HEK293 (cell line): ENCODE data around the gene CCL4.
"Not testable (repeated sequence)": the region's sequence is repeated elsewhere in the genome, so short reads cannot be mapped to it uniquely, and the experiment has no call there.

Experiments used
- CTCF ChIA-PET: fragments of 350-600 bp; formaldehyde crosslinking; extraction: SDS; loops from one replicate; lab custom pipeline; 2021; ENCODE audit warnings: antibody characterized with exemption; lab: Yijun Ruan, JAX
- POLR2A ChIA-PET: fragments of 300-600 bp; formaldehyde crosslinking; extraction: SDS; loops from one replicate; lab custom pipeline; 2020; ENCODE audit warnings: antibody characterized with exemption, inconsistent platforms; lab: Yijun Ruan, JAX
- H3K27ac ChIP-seq: fragments of 200-500 bp; sonication (Bioruptor generic); 2 replicates; pipeline ENCODE4 v1.5.1; 2014; ENCODE audit warnings: low read depth, low read length, control low read depth, inconsistent platforms; ENCODE audit errors: extremely low read depth
- H3K36me3 ChIP-seq, 2 experiments: fragments of 200-500 bp in 1 of 2; sonication (Bioruptor generic) in 1 of 2; 1 replicate in 1 of 2; 2 replicates in 1 of 2; pipeline ENCODE4 v1.5.1; 2014 to 2017; ENCODE audit warnings: inconsistent platforms in 2 of 2, low read length in 2 of 2; ENCODE audit not compliant: control insufficient read depth in 2 of 2, insufficient read depth in 1 of 2
- H3K4me1 ChIP-seq: fragments of 200-500 bp; sonication (Bioruptor generic); 2 replicates; pipeline ENCODE4 v1.5.1; 2014; ENCODE audit warnings: mild to moderate bottlenecking, low read length, inconsistent platforms; ENCODE audit not compliant: control insufficient read depth, insufficient read depth
- H3K4me3 ChIP-seq: 2 replicates; pipeline ENCODE4 v1.5.1; 2011; ENCODE audit warnings: low read depth, mild to moderate bottlenecking, control low read depth, low read length, moderate library complexity
- H3K9me3 ChIP-seq: fragments of 200-500 bp; sonication (Bioruptor generic); 2 replicates; pipeline ENCODE4 v1.5.1; 2014; ENCODE audit warnings: low read depth, low read length, inconsistent platforms; ENCODE audit not compliant: control insufficient read depth, insufficient read depth
- BCL11B ChIP-seq: fragments of 450-650 bp; formaldehyde crosslinking; IDR thresholded peaks from 2 replicates; pipeline ENCODE4 v1.5.1; 2016; ENCODE audit warnings: low read depth, missing biosample characterization, missing genetic modification characterization
- GLI2 ChIP-seq: fragments of 450-650 bp; formaldehyde crosslinking; IDR thresholded peaks from 2 replicates; pipeline ENCODE4; 2017; ENCODE audit warnings: missing biosample characterization, missing genetic modification characterization, low read depth, borderline replicate concordance
- GLIS2 ChIP-seq: fragments of 450-650 bp; formaldehyde crosslinking; IDR thresholded peaks from 2 replicates; pipeline ENCODE4 v1.5.1; 2016; ENCODE audit warnings: missing biosample characterization, missing genetic modification characterization
- IKZF3 ChIP-seq: fragments of 450-650 bp; IDR thresholded peaks from 2 replicates; pipeline ENCODE4 v1.5.0; 2018; ENCODE audit warnings: missing biosample characterization, mild to moderate bottlenecking, missing genetic modification characterization, moderate library complexity
- RBAK ChIP-seq: fragments of 450-650 bp; formaldehyde crosslinking; IDR thresholded peaks from 2 replicates; pipeline ENCODE4 v1.5.1; 2016; ENCODE audit warnings: missing biosample characterization, missing genetic modification characterization
- SCRT1 ChIP-seq: fragments of 450-650 bp; formaldehyde crosslinking; IDR thresholded peaks from 2 replicates; pipeline ENCODE4 v1.5.1; 2016; ENCODE audit warnings: missing biosample characterization, missing genetic modification characterization, borderline replicate concordance
- TCF7L2 ChIP-seq: IDR thresholded peaks from 2 replicates; pipeline ENCODE4 v1.6.1; 2011; ENCODE audit warnings: low read depth, mild to moderate bottlenecking, inconsistent platforms, low read length, moderate library complexity, borderline replicate concordance
- TRIM28 ChIP-seq: IDR thresholded peaks from 2 replicates; pipeline ENCODE4 v1.6.1; 2011; ENCODE audit warnings: low read length, control low read depth, borderline replicate concordance
- ZBTB17 ChIP-seq: fragments of 450-650 bp; formaldehyde crosslinking; IDR thresholded peaks from 2 replicates; pipeline ENCODE4 v1.5.1; 2016; ENCODE audit warnings: missing biosample characterization, missing genetic modification characterization
- ZNF121 ChIP-seq: fragments of 450-650 bp; formaldehyde crosslinking; IDR thresholded peaks from 2 replicates; pipeline ENCODE4 v1.5.1; 2016; ENCODE audit warnings: missing biosample characterization, missing genetic modification characterization
- ZNF132 ChIP-seq: fragments of 450-650 bp; formaldehyde crosslinking; IDR thresholded peaks from 2 replicates; pipeline ENCODE4 v1.5.1; 2017; ENCODE audit warnings: missing biosample characterization, missing genetic modification characterization, borderline replicate concordance
- ZNF133 ChIP-seq: fragments of 450-650 bp; formaldehyde crosslinking; IDR thresholded peaks from 2 replicates; pipeline ENCODE4 v1.5.1; 2016; ENCODE audit warnings: missing biosample characterization, missing genetic modification characterization
- ZNF146 ChIP-seq: fragments of 450-650 bp; formaldehyde crosslinking; IDR thresholded peaks from 2 replicates; pipeline ENCODE4 v1.5.1; 2016; ENCODE audit warnings: missing biosample characterization, missing genetic modification characterization
- ZNF16 ChIP-seq: fragments of 450-650 bp; formaldehyde crosslinking; IDR thresholded peaks from 2 replicates; pipeline ENCODE4 v1.5.1; 2016; ENCODE audit warnings: low read depth, missing biosample characterization, missing genetic modification characterization
- ZNF19 ChIP-seq: fragments of 450-650 bp; formaldehyde crosslinking; IDR thresholded peaks from 2 replicates; pipeline ENCODE4; 2016; ENCODE audit warnings: missing biosample characterization, missing genetic modification characterization, low read depth
- ZNF280C ChIP-seq: fragments of 450-650 bp; formaldehyde crosslinking; IDR thresholded peaks from 2 replicates; pipeline ENCODE4 v1.5.1; 2016; ENCODE audit warnings: missing biosample characterization, missing genetic modification characterization
- ZNF280D ChIP-seq: fragments of 450-650 bp; formaldehyde crosslinking; IDR thresholded peaks from 2 replicates; pipeline ENCODE4 v1.5.1; 2016; ENCODE audit warnings: missing biosample characterization, missing genetic modification characterization
- ZNF302 ChIP-seq: fragments of 450-650 bp; formaldehyde crosslinking; IDR thresholded peaks from 2 replicates; pipeline ENCODE4 v1.5.1; 2016; ENCODE audit warnings: missing biosample characterization, missing genetic modification characterization, low read depth
- ZNF391 ChIP-seq: fragments of 450-650 bp; formaldehyde crosslinking; IDR thresholded peaks from 2 replicates; pipeline ENCODE4 v1.5.1; 2016; ENCODE audit warnings: low read depth, missing biosample characterization, missing genetic modification characterization, borderline replicate concordance
- ZNF549 ChIP-seq: fragments of 450-650 bp; IDR thresholded peaks from 2 replicates; pipeline ENCODE4 v1.5.1; 2018; ENCODE audit warnings: missing biosample characterization, missing genetic modification characterization, mild to moderate bottlenecking, inconsistent platforms, moderate library complexity
- ZNF560 ChIP-seq: fragments of 450-650 bp; formaldehyde crosslinking; IDR thresholded peaks from 2 replicates; pipeline ENCODE4 v1.5.1; 2017; ENCODE audit warnings: missing biosample characterization, missing genetic modification characterization, borderline replicate concordance
- ZNF571 ChIP-seq: fragments of 450-650 bp; formaldehyde crosslinking; IDR thresholded peaks from 2 replicates; pipeline ENCODE4 v1.5.0; 2017; ENCODE audit warnings: missing biosample characterization, missing genetic modification characterization
- ZNF580 ChIP-seq: fragments of 450-650 bp; formaldehyde crosslinking; IDR thresholded peaks from 2 replicates; pipeline ENCODE4 v1.5.1; 2016; ENCODE audit warnings: missing biosample characterization, missing genetic modification characterization
- ZNF623 ChIP-seq: fragments of 450-650 bp; formaldehyde crosslinking; IDR thresholded peaks from 2 replicates; pipeline ENCODE4 v1.5.1; 2016; ENCODE audit warnings: missing biosample characterization, missing genetic modification characterization
- ZNF624 ChIP-seq: fragments of 450-650 bp; formaldehyde crosslinking; IDR thresholded peaks from 2 replicates; pipeline ENCODE4 v1.5.1; 2017; ENCODE audit warnings: missing biosample characterization, missing genetic modification characterization
- ZNF768 ChIP-seq: fragments of 450-650 bp; formaldehyde crosslinking; IDR thresholded peaks from 2 replicates; pipeline ENCODE4 v1.5.1; 2018; ENCODE audit warnings: missing biosample characterization, mild to moderate bottlenecking, missing genetic modification characterization

CCL4 gene

GRCh38 chr17:36121099-36121498 is 17.5 kb downstream of the CCL4 start:
- CTCF ChIA-PET = interaction anchor here (0.8 to 5.2 kb wide), 7 partner anchors 28 to 152 kb away, joined by 3 to 37 read pairs (median 4); no protein-coding TSS in a partner anchor
- H3K36me3 ChIP-seq, POLR2A ChIA-PET, H3K27ac ChIP-seq, H3K4me3 ChIP-seq, H3K4me1 ChIP-seq, H3K9me3 ChIP-seq: not testable (repeated sequence)
- TF ChIP-seq ZNF280D (tag by site-specific recombination) = peak; percentile 66; the same call in 1 of the 2 replicates
- peak; percentile 69; the same call in 1 of the 2 replicates for TF ChIP-seq ZNF580
- TF ChIP-seq ZNF146 (tag by site-specific recombination) = peak; percentile 99
- TF ChIP-seq ZNF571 = 0 out of 2 replicates have a peak, but pooled peaks have one; percentile 23

GRCh38 chr17:36123431-36123830 is 19.8 kb downstream of the CCL4 start:
- Histone ChIP-seq H3K4me3 (no peak overlapping the region), H3K9me3 (peaks cover 2% of the 10 kb centered on the region; the same call in 1 of the 2 replicates), H3K27ac (no peak overlapping the region), H3K36me3 (no peaks in the 10 kb centered on the region), H3K4me1 (no peaks in the 10 kb centered on the region)
- CTCF ChIA-PET = interaction anchor here (0.6 to 16.2 kb wide), 5 partner anchors 22 to 909 kb away, joined by 3 to 319 read pairs (median 3); no protein-coding TSS in a partner anchor
- no peak for TF ChIP-seq ZNF121 (tag by site-specific recombination)
- no peak for TF ChIP-seq TCF7L2
- no peak for TF ChIP-seq GLI2 (tag by site-specific recombination)
- TF ChIP-seq BCL11B = no peak
- no peak for TF ChIP-seq ZNF16 (tag by site-specific recombination)
- TF ChIP-seq ZNF133 (tag by site-specific recombination) = no peak
- no peak for TF ChIP-seq ZNF302 (tag by site-specific recombination)
- TF ChIP-seq SCRT1 (tag by site-specific recombination) = no peak
- no peak for TF ChIP-seq ZNF391 (tag by site-specific recombination)
- no peak for TF ChIP-seq ZNF549 (tag by site-specific recombination)
- no peak for TF ChIP-seq ZNF623
- no peak for TF ChIP-seq ZNF19 (tag by site-specific recombination)
- POLR2A ChIA-PET = no interaction called here

- H3K9me3 ChIP-seq = peaks cover 2% of the 10 kb centered on the region; the same call in 1 of the 2 replicates
- H3K4me3 ChIP-seq = no peak overlapping the region
- ChIA-PET POLR2A (no interaction called here), CTCF (interaction anchor here (0.6 to 16.2 kb wide), 5 partner anchors 15 to 436 kb away, joined by 3 to 319 read pairs (median 4); no protein-coding TSS in a partner anchor)
- no peaks in the 10 kb centered on the region for H3K4me1 ChIP-seq
- H3K27ac ChIP-seq = no peak overlapping the region
- no peaks in the 10 kb centered on the region for H3K36me3 ChIP-seq
- TF ChIP-seq ZNF280C (tag by site-specific recombination) (no peak), ZNF624 (tag by site-specific recombination) (no peak), TRIM28 (peak; percentile 97), IKZF3 (tag by site-specific recombination) (no peak), ZBTB17 (tag by site-specific recombination) (no peak), ZNF768 (tag by site-specific recombination) (no peak), ZNF132 (tag by site-specific recombination) (no peak), ZNF560 (tag by site-specific recombination) (no peak), GLIS2 (tag by site-specific recombination) (no peak), RBAK (tag by site-specific recombination) (0 out of 2 replicates have a peak, but pooled peaks have one; percentile 21)
These were observed 21.5 kb downstream of the CCL4 start for GRCh38 chr17:36124879-36125824.
